Activated CD8-positive, alpha-beta T cell treated with anti-CD3 and anti-CD28 coated beads for 36 hours (primary cell): ENCODE results near the gene GDI2. TPM values are rescaled to one million over a fixed set of nuclear protein-coding genes. Genes with fewer than 3 reads are reported as not detected.
"Not testable (repeated sequence)": the region's sequence is repeated elsewhere in the genome, so short reads cannot be mapped to it uniquely, and the experiment has no call there.

ENCODE experiments used
- ATAC-seq: fragments of 200-7000 bp; cut with Tn5 transposase; one replicate; pipeline ENCODE4 v1.10.0; 2021; ENCODE audit warnings: mild to moderate bottlenecking, moderate library complexity
- CTCF ChIA-PET: fragments of 350-600 bp; sonication (Branson Sonifier 250); formaldehyde crosslinking; loops from one replicate; lab custom pipeline; 2021; ENCODE audit warnings: antibody characterized with exemption; lab: Charles Lee
- POLR2A ChIA-PET: fragments of 350-600 bp; sonication (Branson Sonifier 250); formaldehyde crosslinking; loops from one replicate; lab custom pipeline; 2021; ENCODE audit warnings: antibody characterized with exemption; lab: Charles Lee
- DNase-seq: peaks from one replicate; pipeline ENCODE4 v3.0.0-alpha.2; 2020
- H3K27ac Mint-ChIP-seq: one replicate; pipeline ENCODE4 v1.8.0; 2021; ENCODE audit warnings: mild to moderate bottlenecking, mixed read lengths
- H3K27me3 Mint-ChIP-seq: one replicate; pipeline ENCODE4 v1.8.0; 2021; ENCODE audit warnings: mixed read lengths
- H3K36me3 Mint-ChIP-seq: one replicate; pipeline ENCODE4 v1.8.0; 2021; ENCODE audit warnings: low read depth, mixed read lengths
- H3K4me1 Mint-ChIP-seq: one replicate; pipeline ENCODE4 v1.8.0; 2021; ENCODE audit warnings: low read depth, mixed read lengths
- H3K4me3 Mint-ChIP-seq: one replicate; pipeline ENCODE4 v1.8.0; 2021; ENCODE audit warnings: mild to moderate bottlenecking, moderate library complexity, mixed read lengths
- H3K9me3 Mint-ChIP-seq: one replicate; pipeline ENCODE4 v1.8.0; 2021; ENCODE audit warnings: mixed read lengths
- CTCF ChIP-seq: fragments of 200-600 bp; IDR thresholded peaks from one replicate; pipeline ENCODE4 v1.8.0; 2022; ENCODE audit warnings: antibody characterized with exemption, mild to moderate bottlenecking
- intact Hi-C: fragments of 100-400 bp; cut with micrococcal nuclease; formaldehyde crosslinking; loops from one replicate; pipeline ENCODE4 v1.10.0; 2022
- total RNA-seq, 2 experiments: library from RNA; stranded (reverse); gene quantifications; one replicate each; pipeline ENCODE4 v1.2.3, GENCODE V29; 2021

Gene GDI2
- total RNA-seq, 2 experiments from 2014 or later, result 288 to 291 TPM

GRCh38 chr10:5812283-5813090 is 747 bp downstream of the GDI2 start:
- no peaks in the 10 kb centered on the region for H3K27me3 Mint-ChIP-seq
- peak overlapping the region; percentile 95 for H3K4me3 Mint-ChIP-seq
- no peak for TF ChIP-seq CTCF
- intact Hi-C loops, result loop anchor here (5.0 to 10.0 kb wide), 5 partner anchors 60 to 272 kb away; partner anchors contain the start of genes ANKRD16, IL15RA, RBM17 and TASOR2
- CTCF ChIA-PET, result no interaction called here
- POLR2A ChIA-PET, result interaction anchor here (0.8 to 2.7 kb wide), 6 partner anchors 14 to 240 kb away, joined by 3 to 18 read pairs (median 5); partner anchors contain the start of genes ANKRD16 and FBH1
- H3K36me3 Mint-ChIP-seq, result peaks cover 41% of the 10 kb centered on the region
- H3K9me3 Mint-ChIP-seq, result no peaks in the 10 kb centered on the region
- H3K4me1 Mint-ChIP-seq, result peaks cover 59% of the 10 kb centered on the region
- H3K27ac Mint-ChIP-seq, result peak overlapping the region; percentile 85
- DNase-seq (peak; percentile 46), ATAC-seq (peak; percentile 15)

GRCh38 chr10:5811387-5811821 is 1.8 kb downstream of the GDI2 start:
- ATAC-seq, result no peak
- CTCF ChIA-PET, result interaction anchor here (1.2 to 2.1 kb wide), 2 partner anchors 32 to 66 kb away, joined by 3 to 6 read pairs; no protein-coding TSS in a partner anchor
- no peak for DNase-seq
- Mint-ChIP-seq H3K4me3 (peak overlapping the region; percentile 95), H3K4me1 (peaks cover 61% of the 10 kb centered on the region), H3K27me3 (no peaks in the 10 kb centered on the region), H3K36me3 (peaks cover 51% of the 10 kb centered on the region), H3K9me3 (no peaks in the 10 kb centered on the region), H3K27ac (peak overlapping the region; percentile 85)
- no peak for TF ChIP-seq CTCF
- intact Hi-C loops, result loop anchor here (5.0 to 10.0 kb wide), 5 partner anchors 61 to 273 kb away; partner anchors contain the start of genes ANKRD16, IL15RA, RBM17 and TASOR2
- POLR2A ChIA-PET, result interaction anchor here (0.8 to 1.2 kb wide), 5 partner anchors 8 to 770 kb away, joined by 3 to 5 read pairs (median 4); partner anchors contain the start of genes ANKRD16 and FBH1

DNA sequence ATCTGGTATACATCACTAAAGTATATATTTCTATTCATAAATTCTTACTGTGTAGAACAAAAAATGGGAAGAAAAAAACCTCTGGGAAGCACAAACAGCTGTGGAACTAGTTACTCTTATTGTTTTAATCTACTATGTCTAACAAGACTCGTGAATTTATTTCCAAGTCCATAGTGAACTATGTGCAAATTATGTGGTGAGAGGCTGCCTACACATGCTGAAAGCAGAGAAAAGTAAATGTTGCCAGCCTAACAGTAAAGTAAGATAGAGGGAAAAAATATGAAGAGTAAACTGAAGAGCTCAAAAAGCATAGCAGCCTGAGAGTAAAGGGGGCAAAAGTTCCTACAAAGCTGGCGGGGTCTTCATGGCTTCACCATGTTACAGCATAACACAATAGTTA is 3.0 kb downstream of the GDI2 start:
- Mint-ChIP-seq H3K4me3 (peak overlapping the region; percentile 95), H3K4me1 (peaks cover 63% of the 10 kb centered on the region), H3K9me3 (peaks cover 3% of the 10 kb centered on the region), H3K27me3 (no peaks in the 10 kb centered on the region), H3K36me3 (peaks cover 57% of the 10 kb centered on the region), H3K27ac (peak overlapping the region; percentile 36)
- intact Hi-C loops, result loop anchor here (5.0 to 10.0 kb wide), 5 partner anchors 62 to 275 kb away; partner anchors contain the start of genes ANKRD16, IL15RA, RBM17 and TASOR2
- ATAC-seq (no peak), DNase-seq (no peak)
- TF ChIP-seq CTCF, result no peak
- ChIA-PET CTCF (interaction anchor here (0.7 to 2.1 kb wide), 4 partner anchors 8 to 67 kb away, joined by 3 to 6 read pairs (median 4); no protein-coding TSS in a partner anchor), POLR2A (interaction anchor here (0.9 to 1.2 kb wide), 3 partner anchors 64 to 771 kb away, joined by 3 to 4 read pairs (median 3); partner anchors contain the start of genes ANKRD16 and FBH1)

DNA sequence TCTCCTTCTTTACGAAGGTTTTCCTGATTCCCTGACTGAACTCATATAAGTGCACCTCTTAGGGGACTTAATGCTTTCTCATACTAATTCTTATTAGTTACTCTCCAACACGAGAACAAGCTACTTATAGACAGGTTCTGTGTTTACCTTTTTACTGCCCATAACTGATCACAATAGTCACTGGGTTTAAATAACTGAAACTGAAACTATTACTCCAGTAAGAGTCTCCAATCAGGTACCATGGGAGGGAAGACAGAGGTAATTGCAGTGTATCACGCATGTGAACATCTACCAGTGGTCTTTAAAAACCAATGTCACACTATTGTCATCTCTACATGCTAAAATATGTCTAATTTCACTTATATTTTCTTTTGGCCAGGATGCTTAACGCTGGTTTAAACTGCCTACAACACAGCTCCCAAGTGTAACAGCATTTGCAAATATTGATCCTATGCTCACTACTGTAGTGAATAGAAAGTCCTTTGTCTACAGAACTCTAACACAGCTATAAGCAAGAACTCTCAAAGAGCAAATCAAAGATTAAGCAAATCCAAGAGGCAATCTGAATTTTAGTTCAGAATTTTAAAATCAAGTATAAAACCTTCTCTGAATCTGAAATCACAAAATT is 3.6 kb downstream of the GDI2 start:
- TF ChIP-seq CTCF, result no peak
- CTCF ChIA-PET, result interaction anchor here (1.6 to 2.1 kb wide), 2 partner anchors 12 to 68 kb away, joined by 4 to 6 read pairs; no protein-coding TSS in a partner anchor
- H3K27ac Mint-ChIP-seq, result peak overlapping the region; percentile 21
- peak overlapping the region; percentile 95 for H3K4me3 Mint-ChIP-seq
- POLR2A ChIA-PET, result no interaction called here
- H3K36me3 Mint-ChIP-seq, result peaks cover 56% of the 10 kb centered on the region
- ATAC-seq (no peak), DNase-seq (no peak)
- H3K4me1 Mint-ChIP-seq, result peaks cover 57% of the 10 kb centered on the region
- no peaks in the 10 kb centered on the region for H3K27me3 Mint-ChIP-seq
- H3K9me3 Mint-ChIP-seq, result peaks cover 3% of the 10 kb centered on the region
- intact Hi-C loops, result loop anchor here (5.0 to 10.0 kb wide), 5 partner anchors 63 to 275 kb away; partner anchors contain the start of genes ANKRD16, IL15RA, RBM17 and TASOR2

- H3K27ac Mint-ChIP-seq, result peak overlapping the region; percentile 21
- POLR2A ChIA-PET, result not testable (repeated sequence)
Measured at GRCh38 chr10:5808783-5809392, 4.3 kb downstream of the GDI2 start.

More at GRCh38 chr10:5808783-5809392, 4.3 kb downstream of the GDI2 start:
- Mint-ChIP-seq H3K4me1 (peaks cover 58% of the 10 kb centered on the region), H3K36me3 (peaks cover 59% of the 10 kb centered on the region), H3K4me3 (peak overlapping the region; percentile 95)
- H3K27me3 Mint-ChIP-seq, intact Hi-C loops, CTCF ChIA-PET, H3K9me3 Mint-ChIP-seq, ATAC-seq, DNase-seq: not testable (repeated sequence)
